ENCODE measurements around the gene DLG2. TPM values are rescaled to one million over a fixed set of nuclear protein-coding genes. Genes with fewer than 3 reads are reported as not detected.

The DLG2 gene
- total RNA-seq, 1 donor from 2014 or later: 2.8 TPM

DNA sequence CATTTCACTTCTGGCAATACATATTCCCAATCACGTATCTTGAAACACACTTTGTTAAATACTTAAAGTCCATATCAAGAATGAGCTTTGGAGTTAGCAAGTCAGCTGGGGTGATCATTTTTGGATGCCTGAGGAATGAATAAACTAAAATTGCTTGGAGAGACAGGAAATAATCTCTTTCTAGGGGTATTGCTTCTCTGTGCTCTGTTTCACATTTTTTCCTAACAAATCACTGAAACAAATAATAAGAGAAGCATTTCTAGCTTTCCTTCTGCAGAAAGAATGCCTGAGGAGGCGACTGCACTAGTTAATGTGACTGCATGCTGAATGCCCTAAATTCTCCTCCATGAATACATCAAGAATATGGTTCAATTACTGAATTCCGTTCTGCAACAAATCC lies 1799.6 kb downstream of the DLG2 start:
- no peak for DNase-seq (ENCODE audit: low spot score)

DNA sequence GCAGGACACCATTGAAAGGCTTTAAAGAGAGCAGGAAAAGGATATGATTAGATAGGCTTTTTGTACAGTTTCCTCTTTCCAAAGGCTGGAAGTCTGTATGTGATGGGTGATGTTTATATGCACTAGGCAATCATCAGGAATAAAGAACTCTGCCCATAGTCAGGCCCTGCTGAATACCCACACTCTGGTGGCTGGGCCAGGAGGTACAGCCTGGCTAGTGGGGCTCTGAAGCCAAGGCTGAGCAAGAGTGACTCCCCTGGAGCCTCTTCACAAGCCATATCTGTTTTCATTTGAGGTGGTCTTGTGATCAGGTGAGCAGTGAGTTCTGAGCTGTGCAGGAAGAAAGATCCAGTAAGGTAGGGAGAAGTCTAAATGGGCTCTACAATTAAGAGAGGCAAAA lies 1801.1 kb downstream of the DLG2 start:
- no peak for DNase-seq (ENCODE audit: low spot score)

DNA sequence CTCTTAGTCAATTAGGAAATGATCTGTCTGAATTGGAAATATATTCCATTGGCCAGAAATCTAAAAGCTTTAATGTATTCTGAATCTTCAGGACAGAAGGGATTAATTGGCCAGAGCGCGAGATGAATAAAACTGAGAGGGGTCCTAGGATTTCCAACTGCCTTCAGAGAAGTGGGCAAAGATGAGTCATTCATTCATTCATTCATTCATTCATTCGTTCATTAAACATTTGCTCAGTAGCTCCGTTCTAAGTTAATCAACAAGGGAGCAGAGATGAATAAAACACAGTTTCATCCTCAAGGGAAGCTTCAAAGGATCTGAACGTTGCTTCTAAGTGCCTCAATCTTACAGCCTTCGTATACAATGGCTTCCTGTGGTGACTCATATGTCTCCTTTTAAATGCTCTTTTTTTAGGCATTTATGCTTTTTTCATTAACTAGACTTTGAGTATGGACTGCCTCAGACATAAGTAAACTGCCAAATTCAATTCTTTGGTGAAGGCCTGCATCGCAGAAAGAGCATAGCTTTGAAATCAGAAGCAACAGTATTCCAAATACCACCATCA lies 1803.6 kb downstream of the DLG2 start:
- DNase-seq (ENCODE audit: low spot score): no peak

DNA sequence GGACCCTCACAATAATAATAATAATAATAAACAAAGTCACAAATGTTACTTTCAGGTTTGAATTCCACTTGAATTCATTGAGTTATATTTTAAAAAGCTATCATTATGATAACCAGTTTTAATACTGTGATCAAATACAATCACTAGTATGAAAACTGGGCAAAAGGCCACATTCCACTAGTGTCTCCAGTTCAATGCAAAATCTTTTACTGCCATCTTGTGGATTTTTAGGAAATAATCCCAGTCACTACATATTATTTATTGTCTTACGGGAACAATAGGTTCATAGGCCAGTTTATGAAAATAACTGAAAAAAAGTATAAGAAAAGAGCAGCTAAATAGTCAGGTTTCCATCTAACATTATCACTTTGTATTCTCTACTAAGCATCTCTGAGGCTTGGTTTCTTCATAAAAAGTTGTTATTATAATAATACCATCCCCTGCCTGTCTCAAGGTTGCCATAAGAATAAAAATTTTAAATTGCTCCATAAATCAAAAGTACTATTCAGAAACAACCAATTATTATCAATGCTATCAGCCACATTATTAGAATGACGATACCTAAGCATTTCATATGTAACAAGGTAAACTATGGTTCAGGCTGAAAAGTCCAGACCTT lies 1807.1 kb downstream of the DLG2 start:
- no peak for DNase-seq (ENCODE audit: low spot score)

DNA sequence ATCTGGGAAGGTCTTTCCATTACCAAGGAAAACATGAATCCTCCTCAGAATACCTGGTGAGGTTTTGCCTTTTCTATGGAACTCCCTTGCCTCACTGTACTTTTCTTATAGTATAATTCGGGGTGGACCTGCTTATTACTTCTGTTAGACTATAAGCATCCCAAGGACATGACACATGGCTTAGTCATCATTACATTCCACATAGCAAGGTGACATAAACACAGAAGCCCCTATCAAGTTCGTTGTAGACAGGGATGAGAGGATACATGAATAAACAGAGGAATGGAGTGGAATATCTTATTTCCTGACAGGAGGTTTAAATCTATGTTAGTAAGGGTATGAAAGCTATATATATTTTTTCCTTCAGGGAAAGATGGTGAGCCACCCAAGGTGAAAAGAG lies 1808.8 kb downstream of the DLG2 start:
- DNase-seq (ENCODE audit: low spot score): no peak

DNA sequence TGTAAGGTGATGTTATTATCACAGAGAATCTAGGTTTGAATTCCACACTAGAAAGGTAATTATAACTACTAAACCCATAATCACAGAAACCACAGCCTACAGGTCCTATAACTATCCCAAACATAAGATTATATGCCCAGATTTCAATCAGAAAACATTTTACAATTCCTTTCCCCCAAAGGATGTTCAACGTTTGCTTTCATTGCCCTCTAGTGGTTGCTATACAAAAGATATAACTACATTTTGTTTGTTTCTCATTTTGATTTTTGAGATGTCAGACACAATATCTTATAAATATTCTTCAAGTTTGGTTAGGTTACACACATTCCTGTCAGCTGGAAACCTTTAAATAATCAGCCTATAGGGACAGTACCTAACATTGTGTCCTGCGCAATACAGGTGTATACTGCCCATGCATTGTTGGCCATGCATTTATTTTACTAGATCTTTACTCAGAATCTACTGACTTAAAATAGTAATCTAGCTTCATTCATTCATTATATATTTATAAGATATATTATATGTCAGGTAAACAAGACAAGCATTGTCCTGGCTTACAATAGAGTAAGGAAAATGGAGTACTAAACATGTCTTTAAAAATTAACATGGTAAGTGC lies 1810.5 kb downstream of the DLG2 start:
- no peak for DNase-seq (ENCODE audit: low spot score)

DNA sequence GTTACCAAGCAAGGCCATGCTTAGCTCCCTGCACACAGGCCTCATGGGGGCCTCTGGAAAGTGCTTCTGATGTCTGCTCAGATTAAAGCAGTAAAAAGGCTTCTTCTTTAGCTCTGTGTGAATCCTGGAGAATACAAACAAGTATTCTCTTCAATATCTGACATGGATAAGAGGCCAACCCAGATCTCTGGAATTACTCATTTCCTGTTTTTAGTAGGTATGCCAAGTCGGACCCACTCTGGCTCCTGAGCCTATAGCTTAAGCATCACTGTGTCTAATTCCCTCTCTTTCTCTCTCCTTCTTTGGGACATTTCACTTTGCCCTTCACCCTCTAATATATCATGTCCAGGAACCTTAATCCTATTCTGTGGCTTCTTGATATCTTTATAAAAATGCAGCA lies 1811.4 kb downstream of the DLG2 start:
- no peak for DNase-seq (ENCODE audit: low spot score)

DNA sequence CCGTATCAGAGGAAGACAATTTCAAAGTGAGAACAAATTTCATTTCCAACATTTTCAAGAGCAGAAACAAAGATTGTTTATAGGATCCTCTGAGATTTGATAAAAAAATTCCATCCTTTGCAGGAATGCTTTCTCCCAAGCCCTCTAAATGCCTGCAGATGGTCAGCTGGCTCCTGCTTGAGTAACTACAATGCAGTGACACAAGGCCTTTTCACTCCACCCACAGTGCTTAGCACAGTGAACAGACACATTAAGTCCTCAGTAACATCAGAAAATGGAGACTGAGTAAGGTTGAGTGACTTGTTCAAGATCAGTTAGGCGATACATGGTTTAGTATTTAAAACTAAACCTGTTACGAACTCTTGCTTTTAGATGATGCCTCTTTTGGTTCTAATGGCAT lies 1813.8 kb downstream of the DLG2 start:
- no peak for DNase-seq (ENCODE audit: low spot score)

DNA sequence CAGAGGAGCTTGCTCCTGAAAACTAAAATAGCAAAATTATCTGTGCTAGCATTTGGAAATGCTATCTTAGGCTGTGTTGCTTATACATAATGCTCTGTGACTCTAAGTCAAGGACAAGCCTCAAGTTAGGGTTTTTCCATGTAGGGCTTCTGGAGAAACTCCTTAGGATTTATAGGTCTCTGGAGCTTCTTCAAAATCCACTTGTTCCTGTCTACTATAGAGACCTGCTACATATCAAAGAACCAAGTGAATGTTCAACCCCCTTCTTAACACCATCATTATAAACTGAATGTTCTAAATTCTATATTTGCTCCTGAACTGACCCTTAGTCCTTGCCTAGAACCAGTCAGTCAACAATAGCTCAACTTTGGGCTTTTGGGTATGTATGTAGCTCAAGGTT lies 1817.9 kb downstream of the DLG2 start:
- DNase-seq (ENCODE audit: low spot score): no peak

DNA sequence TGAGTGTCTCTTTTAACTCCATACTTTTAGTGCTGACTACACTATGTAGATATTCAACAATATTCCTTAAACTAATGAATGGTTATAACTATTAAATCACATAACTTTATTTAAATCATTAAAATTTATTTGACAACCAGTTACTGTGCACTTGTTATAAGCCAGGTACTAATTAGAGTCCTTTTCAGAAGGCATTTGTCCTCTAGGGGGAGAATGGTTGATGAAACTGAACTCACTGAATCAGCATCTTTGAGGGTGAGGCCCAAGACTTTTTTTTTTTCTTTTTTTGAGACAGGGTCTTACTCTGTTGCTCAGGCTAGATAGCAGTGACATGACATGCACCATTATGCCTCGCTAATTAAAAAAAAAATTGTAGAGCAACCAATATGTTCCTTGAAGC lies 1825.3 kb downstream of the DLG2 start:
- no peak for DNase-seq (ENCODE audit: low spot score)

DNA sequence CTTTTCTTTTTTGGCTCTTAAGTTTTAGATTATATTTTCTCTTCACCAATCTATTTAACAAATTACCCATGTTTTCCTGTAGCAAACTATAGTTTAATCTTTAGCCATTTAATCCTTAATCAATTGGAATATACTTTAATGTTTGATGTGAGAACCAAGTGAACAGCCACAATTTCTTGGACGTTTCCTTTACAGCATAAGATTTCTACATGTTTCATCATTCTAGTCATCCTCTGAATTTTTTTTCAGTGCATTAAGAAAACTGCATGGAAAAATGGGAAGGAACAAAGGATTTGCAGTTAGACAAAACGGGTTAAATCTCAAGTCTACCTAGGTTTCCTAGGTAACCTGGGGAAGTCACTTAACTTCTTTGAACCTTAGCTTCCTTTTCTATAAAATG lies 1833.8 kb downstream of the DLG2 start:
- DNase-seq (ENCODE audit: low spot score): no peak

DNA sequence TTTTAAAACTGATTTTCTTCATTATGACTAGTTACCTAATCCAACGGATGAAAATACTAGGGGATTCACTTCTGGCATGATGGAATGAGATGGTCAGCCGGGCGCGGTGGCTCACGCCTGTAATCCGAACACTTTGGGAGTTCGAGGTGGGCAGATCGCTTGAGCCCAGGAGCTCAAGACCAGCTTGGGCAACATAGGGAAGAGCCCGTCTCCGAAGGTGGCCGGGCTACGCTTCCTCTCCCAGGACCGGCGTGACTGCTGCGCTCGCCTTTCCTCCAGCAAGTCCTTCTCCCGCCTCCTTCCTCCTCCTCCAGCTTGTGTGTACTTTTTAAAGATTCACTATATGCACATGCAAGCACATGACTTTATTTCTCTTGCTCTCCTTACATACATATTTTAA lies 1835.6 kb downstream of the DLG2 start:
- no peak for DNase-seq (ENCODE audit: low spot score)

DNA sequence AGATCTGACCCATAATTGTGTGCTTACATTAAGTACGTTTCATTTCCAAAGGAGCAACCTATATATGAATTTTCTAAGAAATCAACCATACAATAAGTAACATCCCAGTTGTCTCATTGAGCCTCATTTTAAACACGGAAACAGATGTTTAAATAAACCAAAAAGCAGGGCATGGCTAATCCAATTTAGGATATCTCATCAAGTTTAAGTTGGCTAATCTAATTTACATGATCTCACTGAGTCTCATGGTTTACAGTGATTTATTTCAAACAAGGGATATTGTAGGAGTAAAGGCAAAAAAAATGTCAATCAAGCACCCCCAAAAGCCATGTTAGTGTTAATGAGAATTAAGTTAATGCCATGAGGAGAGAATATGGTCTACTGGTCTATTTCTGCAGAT lies 1841.2 kb downstream of the DLG2 start:
- DNase-seq (ENCODE audit: low spot score): no peak

DNA sequence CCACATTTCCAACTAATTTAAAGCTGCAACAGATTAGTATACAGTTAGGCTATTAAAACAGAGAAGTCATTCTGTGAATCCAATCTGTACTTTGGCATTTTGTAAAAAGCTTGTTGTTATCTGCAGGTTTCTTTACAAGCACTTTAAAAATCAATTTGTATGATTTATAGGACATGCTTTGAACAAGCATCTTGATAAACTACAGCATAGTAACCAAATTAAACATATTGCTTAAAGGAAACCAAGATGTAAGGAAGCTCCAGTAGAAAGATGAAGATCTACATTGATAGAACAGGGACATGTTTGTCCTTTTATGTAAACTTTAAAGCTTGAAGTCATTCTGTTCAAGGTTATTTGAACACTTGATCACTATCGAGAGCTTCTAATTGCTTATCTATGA lies 1842.7 kb downstream of the DLG2 start:
- no peak for DNase-seq (ENCODE audit: low spot score)

DNA sequence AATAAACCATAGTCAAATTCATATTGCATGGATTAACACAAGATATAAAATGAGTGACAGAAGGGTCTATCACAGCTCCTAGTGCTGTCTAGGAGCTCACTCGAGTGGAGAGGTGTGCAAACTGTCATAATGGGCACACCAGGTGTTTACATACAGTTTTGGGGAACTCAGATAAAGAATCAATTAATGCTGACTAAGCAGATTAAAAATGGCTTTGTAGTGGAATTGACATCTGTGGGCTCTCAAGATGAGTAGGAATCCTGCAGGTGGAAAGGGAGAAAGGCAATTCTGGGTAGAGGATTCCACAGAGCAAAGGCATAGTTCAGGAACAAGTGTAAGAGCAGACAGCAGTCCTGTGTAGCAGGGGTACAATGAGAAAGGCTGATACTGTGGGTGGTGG lies 1844.8 kb downstream of the DLG2 start:
- no peak for DNase-seq (ENCODE audit: low spot score)

DNA sequence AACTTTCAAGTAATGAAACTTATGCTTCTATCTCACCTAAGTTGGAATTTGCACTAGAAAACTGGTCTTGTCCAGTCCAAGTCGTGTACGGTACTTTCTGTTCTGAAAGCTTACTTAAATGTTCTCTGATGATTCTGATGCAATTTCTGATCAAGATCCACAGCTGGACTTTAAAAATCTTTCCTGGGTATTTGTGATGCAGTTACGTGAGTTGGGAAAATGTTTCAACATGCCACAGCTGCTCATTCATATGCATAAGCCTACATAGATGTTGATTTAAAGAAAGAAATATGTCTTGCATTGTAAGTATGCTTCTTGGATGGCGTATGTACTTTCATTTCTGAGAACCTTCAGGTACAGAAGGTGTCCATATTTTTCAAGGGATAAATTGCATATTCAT lies 1847.3 kb downstream of the DLG2 start:
- no peak for DNase-seq (ENCODE audit: low spot score)

DNA sequence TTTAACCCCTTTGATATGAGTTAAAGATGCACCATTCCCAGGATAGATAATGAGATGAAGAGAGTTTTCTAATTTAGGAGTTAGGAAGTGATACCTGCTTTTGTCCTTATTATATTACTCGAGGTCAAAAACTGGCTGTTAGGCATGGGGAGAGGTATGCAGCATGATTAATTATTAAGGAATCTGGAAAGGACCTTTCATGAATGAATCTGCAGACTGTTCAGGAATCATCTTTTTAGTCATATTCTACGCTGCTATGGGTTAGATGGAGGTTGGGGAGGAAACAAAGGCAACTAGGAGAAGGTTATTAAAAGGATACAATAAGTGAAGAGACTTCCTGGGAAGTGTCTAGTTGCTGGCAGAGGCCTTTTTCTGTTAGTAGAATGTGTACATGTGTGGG lies 1848.5 kb downstream of the DLG2 start:
- DNase-seq (ENCODE audit: low spot score): no peak

DNA sequence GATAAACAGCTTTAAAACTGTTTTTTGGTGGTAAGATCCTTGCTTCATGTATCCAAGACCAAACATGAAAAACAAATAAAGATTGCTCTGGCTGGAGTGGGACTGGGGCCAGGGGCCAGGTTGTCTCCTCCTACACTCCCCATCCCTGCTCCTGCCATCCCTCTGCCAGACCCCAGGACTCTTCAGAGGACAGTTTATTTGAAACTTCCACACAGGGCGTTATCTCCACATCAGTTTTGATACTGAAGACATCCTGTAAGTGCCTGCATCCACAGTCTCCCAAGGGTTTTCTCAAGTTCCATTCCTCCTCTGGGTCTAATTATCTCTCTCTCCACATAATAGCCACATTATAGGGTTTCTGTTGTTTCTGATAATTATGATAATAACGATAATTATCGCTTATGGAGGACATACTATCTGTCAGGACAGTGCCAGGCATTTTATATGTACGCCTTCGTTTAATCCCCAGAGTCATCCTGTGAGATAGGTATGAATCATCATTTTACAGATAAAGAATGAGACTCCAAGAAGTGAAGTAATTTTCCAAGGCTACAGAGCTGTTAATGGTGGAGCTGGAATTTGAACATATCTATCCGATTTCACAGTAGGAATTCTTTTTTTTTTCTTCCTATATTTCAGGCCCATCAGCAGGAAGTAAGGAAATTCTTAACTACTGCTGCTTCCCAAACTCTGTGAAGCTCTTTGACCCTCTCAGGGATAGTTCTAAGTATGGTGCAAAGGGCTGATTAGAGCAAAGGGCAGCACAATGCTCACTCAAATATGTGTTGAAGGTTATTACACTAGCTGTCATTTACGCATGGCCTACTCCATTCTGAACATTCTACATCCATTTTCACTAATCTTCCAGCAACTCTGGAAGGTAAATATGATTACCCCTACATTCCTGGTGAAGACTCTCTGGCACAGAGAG lies 1852.9 kb downstream of the DLG2 start:
- no peak for DNase-seq (ENCODE audit: low spot score)

DNA sequence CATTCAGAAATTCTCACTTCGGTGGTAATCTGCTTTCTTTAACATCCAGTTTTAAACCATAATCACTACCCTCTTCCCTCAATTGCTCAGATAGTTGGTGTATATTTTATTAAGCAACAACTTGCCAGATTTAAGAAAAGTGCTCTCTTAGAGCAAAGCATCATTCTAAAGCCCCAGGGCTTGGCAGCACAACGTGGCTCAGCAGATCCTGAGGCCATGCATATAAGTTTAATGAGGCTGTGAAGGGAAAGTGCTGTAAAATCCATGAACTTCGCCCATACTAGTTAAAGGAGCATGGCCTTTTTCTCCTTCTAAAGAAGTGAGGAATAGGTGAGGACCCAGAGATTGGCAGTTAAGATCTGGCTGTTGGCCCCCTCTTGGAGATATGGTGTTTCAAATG lies 1858.7 kb downstream of the DLG2 start:
- no peak for DNase-seq (ENCODE audit: low spot score)

DNA sequence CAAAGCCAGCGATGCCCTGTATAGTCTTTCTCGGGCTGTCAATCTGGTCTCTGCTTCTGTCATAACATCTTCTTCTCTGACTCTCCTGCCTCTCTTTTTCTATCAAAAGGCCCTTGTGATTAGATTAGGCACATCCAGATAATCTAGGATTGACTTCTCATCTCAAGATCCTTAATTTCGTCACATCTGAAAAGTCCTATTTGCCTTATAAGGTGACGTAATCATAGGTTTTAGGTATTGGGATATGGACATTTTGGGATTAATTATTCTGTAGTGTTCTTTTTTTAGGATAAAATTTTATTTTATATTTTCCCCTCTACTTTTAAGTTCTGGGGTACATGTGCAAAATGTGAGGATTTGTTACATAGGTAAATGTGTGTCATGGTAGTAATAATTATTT lies 1860.2 kb downstream of the DLG2 start:
- no peak for DNase-seq (ENCODE audit: low spot score)

DNA sequence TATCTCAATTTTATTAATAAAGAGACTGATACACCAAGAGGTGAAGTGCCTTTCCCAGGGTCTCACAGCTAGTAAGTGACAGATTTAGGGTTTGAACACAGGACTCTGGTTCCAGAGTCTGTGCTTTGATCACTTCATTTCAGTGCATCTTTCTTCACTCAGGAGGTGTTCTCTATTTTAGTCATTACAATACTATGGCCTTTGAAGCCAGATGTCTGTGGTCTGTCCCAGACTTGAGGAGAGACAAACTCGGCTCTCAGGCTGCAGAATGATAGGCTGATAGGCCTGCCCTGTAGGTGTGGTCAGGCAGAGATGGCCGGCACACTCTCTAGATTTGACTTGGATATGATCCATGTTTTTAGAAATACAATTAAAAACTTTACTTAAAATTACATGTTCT lies 1862.5 kb downstream of the DLG2 start:
- no peak for DNase-seq (ENCODE audit: low spot score)

DNA sequence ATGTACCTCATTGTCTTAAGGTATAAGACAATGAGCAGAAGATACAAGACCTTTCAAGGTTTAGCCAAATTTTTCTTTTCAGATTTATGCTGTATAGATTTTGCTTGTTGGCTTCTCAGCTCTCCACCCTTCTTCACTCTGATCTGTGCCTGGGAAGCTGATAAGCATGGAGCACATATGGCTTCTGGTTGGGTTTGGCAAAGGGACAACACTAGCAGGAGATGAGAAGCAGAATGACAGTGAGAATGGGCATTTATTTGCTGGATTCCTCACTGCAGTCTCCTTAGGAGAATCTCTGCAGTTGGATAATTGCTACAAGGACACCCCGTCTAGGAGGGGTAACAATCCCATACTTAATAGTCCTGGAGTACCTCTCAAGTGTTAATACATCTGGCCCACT lies 1866.2 kb downstream of the DLG2 start:
- no peak for DNase-seq (ENCODE audit: low spot score)

Data from mesenteric fat pad (tissue), 1 donor.